Measurements from ENCODE around the gene TSPAN10. TPM values are rescaled to one million over a fixed set of nuclear protein-coding genes. Genes with fewer than 3 reads are reported as not detected.

The TSPAN10 gene
- total RNA-seq, 2 experiments from 2014 or later = 0.17 TPM; not detected in 1

DNA sequence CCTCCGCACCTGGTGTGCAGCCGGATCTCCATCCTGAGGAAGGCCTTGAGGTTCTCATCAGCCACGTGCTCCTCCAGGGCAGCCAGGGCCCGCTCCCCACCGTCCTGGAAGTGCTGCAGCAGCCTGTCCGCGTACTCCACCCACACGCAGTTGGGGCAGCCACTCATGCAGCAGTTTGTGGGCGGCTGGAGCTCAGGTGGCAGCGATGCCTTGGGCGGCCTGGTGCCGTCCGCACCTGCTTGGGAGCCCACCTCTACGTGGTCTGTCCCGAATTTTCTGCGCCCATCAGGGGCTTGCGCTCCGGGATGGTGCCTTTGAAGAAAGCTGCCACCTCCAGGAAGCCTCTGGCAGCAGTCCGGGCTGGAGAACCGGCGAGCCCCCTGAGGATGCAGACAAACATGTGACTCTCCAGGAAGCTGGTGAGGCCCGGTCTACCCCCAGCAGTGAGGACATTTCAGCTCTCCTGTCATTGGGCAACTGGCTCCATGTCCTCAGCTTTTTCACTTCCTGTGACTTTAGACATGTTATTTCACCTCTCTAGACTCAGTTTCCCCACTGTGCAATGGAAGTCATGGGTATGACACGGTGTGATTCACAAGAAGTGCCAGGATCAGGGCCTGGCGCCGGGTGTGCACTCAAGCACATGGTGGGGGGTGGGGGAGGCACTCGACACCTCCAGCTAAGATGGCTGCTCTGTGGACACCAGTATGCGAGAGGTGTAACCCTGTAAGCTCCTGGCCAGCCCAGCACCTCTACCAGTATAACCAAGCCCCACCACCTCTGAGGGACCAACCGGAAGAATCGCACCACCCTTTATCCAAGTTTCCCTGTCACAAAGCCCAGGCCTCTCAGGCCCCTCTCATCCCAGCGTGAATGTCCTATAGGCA lies 28.5 kb downstream of the TSPAN10 start:
- H3K9me3 ChIP-seq (ENCODE audit: control insufficient read depth in 1 of 2, insufficient read depth in 1 of 2, low read length in 2 of 2) = no peaks in the 10 kb centered on the region
- CTCF ChIA-PET = no interaction called here
- Mint-ChIP-seq H3K27ac (peak overlapping the region; percentile 91), H3K4me3 (peak overlapping the region; percentile 94), H3K36me3 (ENCODE audit: low read depth) (peaks cover 36% of the 10 kb centered on the region), H3K9me3 (no peaks in the 10 kb centered on the region), H3K27me3 (no peaks in the 10 kb centered on the region), H3K4me1 (ENCODE audit: low read depth) (peaks cover 50% of the 10 kb centered on the region)
- POLR2A ChIA-PET = interaction anchor here (0.7 to 3.0 kb wide), 4 partner anchors 18 to 153 kb away, joined by 3 to 25 read pairs (median 6); partner anchors contain the start of genes ACTG1, ARL16, HGS and MRPL12
- intact Hi-C loops (cut with DNase I, micrococcal nuclease) = loop anchor here (1.0 to 5.0 kb wide), 4 partner anchors 18 to 37 kb away; partner anchors contain the start of genes NPLOC4 (in 2 of the 2), TSPAN10 (in 2 of the 2), ARL16 (in 1 of the 2) and MRPL12 (in 1 of the 2)
- TF ChIP-seq, protein P1, sequence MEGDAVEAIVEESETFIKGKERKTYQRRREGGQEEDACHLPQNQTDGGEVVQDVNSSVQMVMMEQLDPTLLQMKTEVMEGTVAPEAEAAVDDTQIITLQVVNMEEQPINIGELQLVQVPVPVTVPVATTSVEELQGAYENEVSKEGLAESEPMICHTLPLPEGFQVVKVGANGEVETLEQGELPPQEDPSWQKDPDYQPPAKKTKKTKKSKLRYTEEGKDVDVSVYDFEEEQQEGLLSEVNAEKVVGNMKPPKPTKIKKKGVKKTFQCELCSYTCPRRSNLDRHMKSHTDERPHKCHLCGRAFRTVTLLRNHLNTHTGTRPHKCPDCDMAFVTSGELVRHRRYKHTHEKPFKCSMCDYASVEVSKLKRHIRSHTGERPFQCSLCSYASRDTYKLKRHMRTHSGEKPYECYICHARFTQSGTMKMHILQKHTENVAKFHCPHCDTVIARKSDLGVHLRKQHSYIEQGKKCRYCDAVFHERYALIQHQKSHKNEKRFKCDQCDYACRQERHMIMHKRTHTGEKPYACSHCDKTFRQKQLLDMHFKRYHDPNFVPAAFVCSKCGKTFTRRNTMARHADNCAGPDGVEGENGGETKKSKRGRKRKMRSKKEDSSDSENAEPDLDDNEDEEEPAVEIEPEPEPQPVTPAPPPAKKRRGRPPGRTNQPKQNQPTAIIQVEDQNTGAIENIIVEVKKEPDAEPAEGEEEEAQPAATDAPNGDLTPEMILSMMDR (IDR thresholded peaks at IDR 0.05) = no peak
- H3K4me3 ChIP-seq (ENCODE audit: low read length) = peak overlapping the region; percentile 90
- no peaks in the 10 kb centered on the region for H3K27me3 ChIP-seq (ENCODE audit: control insufficient read depth in 1 of 2, insufficient read depth in 2 of 2, low read length in 2 of 2)
- DNase-seq = peak in 10 of 14 experiments; percentile 17 to 66 (median 31)
- peak overlapping the region; percentile 73 to 85 for H3K27ac ChIP-seq (ENCODE audit: low read depth in 1 of 2, low read length in 2 of 2)
- peak; percentile 22 for ATAC-seq (ENCODE audit: poor library complexity)
- peaks cover 67% of the 10 kb centered on the region for H3K4me1 ChIP-seq (ENCODE audit: insufficient read depth, low read length)
- peaks cover 28% of the 10 kb centered on the region for H3K36me3 ChIP-seq (ENCODE audit: insufficient read depth, low read length)

DNA sequence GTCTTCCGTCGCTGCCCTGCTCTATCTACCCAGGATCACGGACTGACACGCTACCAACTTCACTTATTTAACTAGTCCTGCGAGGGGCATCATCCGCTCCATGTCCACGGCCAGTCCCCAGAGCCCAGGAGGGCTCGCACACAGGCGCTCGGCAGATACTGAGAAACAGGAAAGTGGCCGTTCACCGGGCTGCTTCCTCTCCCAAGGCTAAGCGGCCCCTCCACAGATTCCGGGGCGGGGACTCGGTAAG lies 29.0 kb downstream of the TSPAN10 start:
- Mint-ChIP-seq H3K9me3 (no peaks in the 10 kb centered on the region), H3K4me3 (peak overlapping the region; percentile 94), H3K27me3 (no peaks in the 10 kb centered on the region), H3K27ac (peak overlapping the region; percentile 91), H3K4me1 (ENCODE audit: low read depth) (peaks cover 50% of the 10 kb centered on the region), H3K36me3 (ENCODE audit: low read depth) (peaks cover 41% of the 10 kb centered on the region)
- ChIA-PET CTCF (no interaction called here), POLR2A (interaction anchor here (0.7 to 3.0 kb wide), 6 partner anchors 17 to 153 kb away, joined by 3 to 25 read pairs (median 4); partner anchors contain the start of genes ACTG1, ARL16, HGS and MRPL12)
- Histone ChIP-seq H3K27ac (ENCODE audit: low read depth in 1 of 2, low read length in 2 of 2) (peak overlapping the region; percentile 73 to 85), H3K36me3 (ENCODE audit: insufficient read depth, low read length) (peaks cover 32% of the 10 kb centered on the region), H3K4me1 (ENCODE audit: insufficient read depth, low read length) (peaks cover 67% of the 10 kb centered on the region), H3K4me3 (ENCODE audit: low read length) (peak overlapping the region; percentile 90), H3K9me3 (ENCODE audit: control insufficient read depth in 1 of 2, insufficient read depth in 1 of 2, low read length in 2 of 2) (no peaks in the 10 kb centered on the region), H3K27me3 (ENCODE audit: control insufficient read depth in 1 of 2, insufficient read depth in 2 of 2, low read length in 2 of 2) (no peaks in the 10 kb centered on the region)
- ATAC-seq (ENCODE audit: poor library complexity) (peak; percentile 33), DNase-seq (peak in 5 of 14 experiments; percentile 9 to 40 (median 21))
- intact Hi-C loops (cut with DNase I, micrococcal nuclease) = loop anchor here (1.0 to 5.0 kb wide), 4 partner anchors 17 to 36 kb away; partner anchors contain the start of genes NPLOC4 (in 2 of the 2), TSPAN10 (in 2 of the 2), ARL16 (in 1 of the 2) and MRPL12 (in 1 of the 2)
- TF ChIP-seq, protein P1 (IDR thresholded peaks at IDR 0.05) = no peak

DNA sequence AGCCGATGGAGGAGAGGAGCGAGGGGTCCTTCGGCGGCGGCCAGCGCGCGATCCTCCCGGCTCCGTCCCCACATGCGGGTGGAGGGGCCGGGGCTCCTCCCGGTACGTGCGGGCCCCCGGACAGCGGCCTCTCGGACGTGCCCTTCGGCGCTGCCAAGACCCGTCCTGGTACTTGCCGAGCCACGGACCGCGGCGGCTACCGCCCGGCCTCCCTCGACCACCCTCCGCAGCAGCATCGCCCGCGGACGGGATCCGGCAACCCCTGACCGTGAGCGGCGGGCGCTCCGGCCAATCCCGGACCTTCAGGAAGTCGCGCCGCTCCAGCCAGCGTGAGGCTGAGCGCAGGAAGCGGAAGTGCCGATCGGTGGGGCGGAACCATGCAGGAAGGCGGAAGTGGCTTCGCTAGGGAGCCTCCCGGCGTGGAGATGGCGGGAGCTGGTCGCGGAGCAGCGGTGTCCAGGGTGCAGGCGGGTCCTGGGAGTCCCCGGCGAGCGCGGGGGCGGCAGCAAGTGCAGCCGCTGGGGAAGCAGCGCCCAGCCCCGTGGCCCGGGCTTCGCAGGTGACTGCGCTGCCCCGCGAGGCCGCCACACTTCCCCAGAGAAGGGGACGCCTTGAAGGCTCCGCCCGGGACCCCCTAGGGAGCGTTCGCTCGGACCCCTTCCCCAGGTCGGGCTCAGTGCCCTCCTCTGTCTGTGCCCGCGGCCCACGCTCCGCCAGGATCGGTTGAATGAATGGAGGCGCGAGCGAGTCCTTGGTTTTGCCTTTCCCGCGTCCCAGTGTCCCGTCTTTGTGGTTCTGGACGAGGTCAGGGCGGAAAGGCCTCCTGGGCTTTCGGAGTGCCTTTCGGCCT lies 29.6 kb downstream of the TSPAN10 start, which contains the start of the genes CCDC137 and OXLD1:
Gene CCDC137 (plus strand): TSS at position 396 of the 850 bp plus-strand sequence. CDS start 30 bp downstream, at position 426.
Gene OXLD1 (minus strand): TSS at position 264 of the 850 bp plus-strand sequence. CDS start 28 bp downstream, at position 236.
- H3K27ac ChIP-seq (ENCODE audit: low read depth in 1 of 2, low read length in 2 of 2) = peak within 1 kb of the TSS; percentile 73 to 85
- Mint-ChIP-seq H3K27ac (peak within 1 kb of the TSS; percentile 91), H3K36me3 (ENCODE audit: low read depth) (peaks cover 47% of the 10 kb centered on the region), H3K27me3 (no peaks in the 10 kb centered on the region), H3K9me3 (no peaks in the 10 kb centered on the region), H3K4me3 (peak within 1 kb of the TSS; percentile 97), H3K4me1 (ENCODE audit: low read depth) (peaks cover 50% of the 10 kb centered on the region)
- peak; percentile 84 for ATAC-seq (ENCODE audit: poor library complexity)
- intact Hi-C loops (cut with DNase I, micrococcal nuclease) = loop anchor here (1.0 to 5.0 kb wide), 4 partner anchors 17 to 36 kb away; partner anchors contain the start of genes NPLOC4 (in 2 of the 2), TSPAN10 (in 2 of the 2), ARL16 (in 1 of the 2) and MRPL12 (in 1 of the 2)
- H3K36me3 ChIP-seq (ENCODE audit: insufficient read depth, low read length) = peaks cover 37% of the 10 kb centered on the region
- no peaks in the 10 kb centered on the region for H3K27me3 ChIP-seq (ENCODE audit: control insufficient read depth in 1 of 2, insufficient read depth in 2 of 2, low read length in 2 of 2)
- ChIA-PET CTCF (no interaction called here), POLR2A (interaction anchor here (0.5 to 3.0 kb wide), 9 partner anchors 16 to 195 kb away, joined by 3 to 25 read pairs (median 4); partner anchors contain the start of genes ACTG1, ARL16, HGS and MRPL12)
- H3K4me1 ChIP-seq (ENCODE audit: insufficient read depth, low read length) = peaks cover 67% of the 10 kb centered on the region
- peak within 1 kb of the TSS; percentile 90 for H3K4me3 ChIP-seq (ENCODE audit: low read length)
- TF ChIP-seq, protein P1 (IDR thresholded peaks at IDR 0.05) = no peak
- peak; percentile 81 to 96 (median 91) for DNase-seq
- no peaks in the 10 kb centered on the region for H3K9me3 ChIP-seq (ENCODE audit: control insufficient read depth in 1 of 2, insufficient read depth in 1 of 2, low read length in 2 of 2)
